Measurements from ENCODE around the gene CFB.
A peak's percentile ranks its signal among the peaks of the same experiment; 100 is the strongest.

Gene CFB

GRCh38 chr6:31945507-31946369 is at the start of gene CFB:
Gene CFB, plus strand, starts transcription at chr6:31946095. Its CDS starts 127 bp downstream, at chr6:31946222.
- no peak for TF ChIP-seq CTCF (conservative IDR thresholded peaks at IDR 0.05; ENCODE audit: low read length)
- peak; percentile 82 for DNase-seq (ENCODE audit: low read depth)
- H3K4me3 ChIP-seq (ENCODE audit: low read length) = peak within 1 kb of the TSS; percentile 42

GRCh38 chr6:31896493-31896855 is 49.4 kb upstream of the CFB start:
- no peak for DNase-seq (ENCODE audit: low read depth)
- no peak for TF ChIP-seq CTCF (conservative IDR thresholded peaks at IDR 0.05; ENCODE audit: low read length)
- H3K4me3 ChIP-seq (ENCODE audit: low read length) = peak overlapping the region; percentile 70

GRCh38 chr6:31896856-31897611 is 48.9 kb upstream of the CFB start:
- TF ChIP-seq CTCF (conservative IDR thresholded peaks at IDR 0.05; ENCODE audit: low read length) = no peak
- H3K4me3 ChIP-seq (ENCODE audit: low read length) = peak overlapping the region; percentile 70

GRCh38 chr6:31897612-31898382 is 48.1 kb upstream of the CFB start, which contains the start of gene EHMT2:
Gene EHMT2, minus strand, starts transcription at chr6:31897698. Its CDS starts 21 bp downstream, at chr6:31897677.
- peak within 1 kb of the TSS; percentile 97 for H3K4me3 ChIP-seq (ENCODE audit: low read length)
- no peak; the same call in 1 of the 2 replicates for TF ChIP-seq CTCF (conservative IDR thresholded peaks at IDR 0.05; ENCODE audit: low read length)
- DNase-seq (ENCODE audit: low read depth) = peak; percentile 73

More at GRCh38 chr6:31896856-31897611, 48.9 kb upstream of the CFB start:
- no peak for DNase-seq (ENCODE audit: low read depth)

- peak; percentile 22 for DNase-seq (ENCODE audit: low read depth)
- peak overlapping the region; percentile 97 for H3K4me3 ChIP-seq (ENCODE audit: low read length)
These were observed 47.4 kb upstream of the CFB start for GRCh38 chr6:31898383-31899011.

More at GRCh38 chr6:31898383-31899011, 47.4 kb upstream of the CFB start:
- TF ChIP-seq CTCF (conservative IDR thresholded peaks at IDR 0.05; ENCODE audit: low read length) = no peak

All from AG10803 (cell line).